Activated CD4-positive, alpha-beta T cell treated with anti-CD3 and anti-CD28 coated beads for 4 hours (primary cell): ENCODE data around the gene PLLP.
"Not testable (repeated sequence)": the region's sequence is repeated elsewhere in the genome, so short reads cannot be mapped to it uniquely, and the experiment has no call there.

Source experiments
- DNase-seq, 2 donors: peaks; one replicate each; pipeline ENCODE4 v3.0.0-alpha.2; 2020

PLLP gene

DNA sequence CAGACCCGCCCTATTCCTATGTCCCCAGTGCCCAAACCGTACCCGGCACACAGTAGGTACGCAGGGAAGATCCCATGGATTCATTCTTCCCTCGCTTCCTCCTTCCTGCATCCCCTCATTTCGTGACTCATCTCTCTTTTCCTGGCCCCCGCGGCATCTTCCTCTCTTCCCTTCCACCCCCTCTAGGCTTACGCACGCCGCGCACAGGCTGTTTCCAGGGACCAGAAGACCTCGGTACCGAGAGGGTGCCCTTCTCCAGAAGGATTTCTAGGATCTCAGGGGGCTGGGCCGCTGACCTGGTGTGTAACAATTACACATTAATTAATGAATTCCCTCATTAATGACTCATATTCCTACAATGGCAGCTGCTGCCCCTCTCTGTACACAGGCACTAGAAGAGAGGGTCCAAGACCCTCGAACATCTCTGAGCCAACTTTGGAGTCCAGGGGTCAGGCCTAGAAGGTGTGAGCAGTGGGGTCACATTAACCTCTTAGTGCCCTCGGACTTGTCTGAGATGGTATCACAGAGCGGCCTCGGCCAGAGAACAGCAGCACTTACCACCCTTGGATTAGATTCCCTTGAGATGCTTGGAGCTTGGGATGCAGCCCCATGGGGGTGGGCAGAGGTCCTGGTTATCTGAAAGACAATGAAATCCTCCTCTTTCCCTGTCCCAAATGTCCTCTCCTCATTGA, 16.8 kb upstream of the PLLP start:
- no peak for DNase-seq

DNA sequence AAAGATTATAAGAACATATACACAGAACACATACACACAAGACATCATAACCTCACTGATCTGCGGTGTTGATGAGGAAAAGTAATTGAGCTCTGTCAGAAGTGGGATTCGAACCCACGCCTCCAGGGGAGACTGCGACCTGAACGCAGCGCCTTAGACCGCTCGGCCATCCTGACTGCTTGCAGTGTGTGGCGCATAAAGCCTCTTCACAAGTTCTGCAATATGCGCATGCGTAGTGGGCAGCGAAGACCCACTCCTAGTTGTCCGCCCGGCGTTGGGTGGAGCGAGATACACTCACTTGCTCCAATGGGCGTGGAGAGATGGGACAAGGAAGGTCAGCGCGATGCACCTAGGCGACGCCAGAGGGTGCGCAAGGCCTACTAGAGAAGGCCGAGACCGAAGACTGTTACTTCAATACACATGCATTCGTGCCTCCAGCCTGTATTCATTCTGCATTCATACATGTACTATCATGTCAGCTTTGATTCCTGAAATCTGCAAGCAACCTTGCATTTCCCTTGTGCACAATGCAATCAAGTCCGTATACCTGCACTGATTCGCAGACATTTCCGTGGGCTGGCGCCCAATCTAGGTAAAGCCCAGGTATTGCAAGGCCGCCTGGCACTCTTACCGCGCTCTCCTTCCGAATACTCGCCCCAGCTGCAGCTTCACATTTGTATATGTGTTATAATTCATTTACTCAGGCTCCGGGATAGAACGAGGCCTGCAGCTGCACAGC, 16.1 kb upstream of the PLLP start:
- DNase-seq: peak; percentile 99

DNA sequence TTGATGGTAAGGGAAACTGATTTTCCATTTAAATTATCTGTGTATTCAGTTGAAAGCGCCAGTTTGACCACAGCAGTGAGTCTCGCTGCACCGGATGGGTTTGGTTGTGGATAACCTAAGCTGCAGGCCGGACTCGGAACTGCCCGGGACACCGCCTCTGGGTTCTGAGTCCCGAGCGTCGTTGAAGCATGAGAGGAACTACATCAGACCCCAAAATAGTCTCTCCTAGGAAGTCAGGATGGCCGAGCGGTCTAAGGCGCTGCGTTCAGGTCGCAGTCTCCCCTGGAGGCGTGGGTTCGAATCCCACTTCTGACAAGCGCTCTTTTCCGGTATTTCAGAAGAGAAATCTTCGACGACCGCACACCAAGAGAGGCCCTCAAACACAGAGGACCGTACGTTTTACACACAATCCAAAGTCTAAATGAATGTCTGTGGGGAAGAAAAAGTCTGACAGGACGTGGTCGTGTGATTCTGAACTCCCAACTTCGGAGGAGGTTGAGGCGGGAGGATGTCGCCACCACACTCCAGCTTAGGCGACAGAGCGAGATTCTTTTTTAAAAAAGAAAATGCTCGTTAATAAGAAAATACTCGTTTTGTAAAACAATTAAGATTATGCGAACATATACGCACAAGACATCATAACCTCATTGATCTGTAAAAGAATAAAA, 15.4 kb upstream of the PLLP start:
- peak; percentile 75 to 77 for DNase-seq

DNA sequence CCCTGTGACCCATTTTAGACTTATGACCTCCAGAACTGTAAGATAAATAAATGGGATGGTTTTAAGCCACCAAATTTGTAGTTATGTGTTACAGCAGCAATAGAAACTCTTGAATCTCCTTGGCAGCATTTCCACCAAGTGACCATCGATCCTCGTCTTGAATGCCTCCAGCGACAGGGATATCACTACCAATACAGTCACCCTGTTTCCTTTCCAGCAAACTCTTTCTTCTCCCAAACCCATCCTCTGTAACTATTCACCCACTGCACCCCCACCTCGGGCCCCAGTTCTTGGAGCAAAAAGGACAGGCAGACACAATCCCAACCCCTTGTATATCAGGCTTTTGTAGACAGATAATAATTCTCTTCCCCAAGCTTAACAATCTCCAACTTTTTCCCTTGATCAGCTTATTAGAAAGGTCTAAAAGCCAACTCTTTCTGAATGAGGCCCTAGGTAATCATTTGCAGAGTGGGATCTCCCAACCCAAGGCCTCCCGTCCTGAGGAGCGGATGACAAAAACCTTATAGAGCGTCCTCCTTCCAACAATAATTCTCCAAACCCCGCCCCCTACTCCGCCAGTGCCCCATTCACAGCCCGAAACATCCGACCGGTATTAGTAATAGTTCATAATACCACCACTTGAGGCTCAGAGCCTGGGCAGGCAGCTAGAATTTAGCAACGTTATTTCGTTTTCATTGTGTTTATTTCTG, 14.7 kb upstream of the PLLP start:
- peak; percentile 41 to 47 for DNase-seq

DNA sequence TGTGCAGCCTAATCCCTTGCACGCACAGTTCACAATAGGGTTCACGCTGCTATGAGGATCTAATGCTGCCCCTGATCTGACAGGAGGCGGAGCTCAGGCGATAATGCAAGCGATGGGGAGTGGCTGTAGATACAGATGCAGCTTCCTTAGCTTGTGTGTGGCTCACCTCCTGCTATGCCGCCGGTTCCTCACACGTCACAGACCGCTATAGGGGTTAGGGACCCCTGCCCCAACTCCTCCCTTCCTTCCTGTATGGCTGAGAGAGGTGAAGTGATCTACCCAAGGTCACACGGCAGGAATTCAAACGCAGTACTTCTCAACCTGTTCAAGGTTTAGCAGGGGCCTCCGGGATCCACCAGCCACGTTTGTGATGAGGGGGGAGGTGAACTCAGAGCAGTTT, 13.4 kb upstream of the PLLP start:
- peak; percentile 29 to 31 for DNase-seq

DNA sequence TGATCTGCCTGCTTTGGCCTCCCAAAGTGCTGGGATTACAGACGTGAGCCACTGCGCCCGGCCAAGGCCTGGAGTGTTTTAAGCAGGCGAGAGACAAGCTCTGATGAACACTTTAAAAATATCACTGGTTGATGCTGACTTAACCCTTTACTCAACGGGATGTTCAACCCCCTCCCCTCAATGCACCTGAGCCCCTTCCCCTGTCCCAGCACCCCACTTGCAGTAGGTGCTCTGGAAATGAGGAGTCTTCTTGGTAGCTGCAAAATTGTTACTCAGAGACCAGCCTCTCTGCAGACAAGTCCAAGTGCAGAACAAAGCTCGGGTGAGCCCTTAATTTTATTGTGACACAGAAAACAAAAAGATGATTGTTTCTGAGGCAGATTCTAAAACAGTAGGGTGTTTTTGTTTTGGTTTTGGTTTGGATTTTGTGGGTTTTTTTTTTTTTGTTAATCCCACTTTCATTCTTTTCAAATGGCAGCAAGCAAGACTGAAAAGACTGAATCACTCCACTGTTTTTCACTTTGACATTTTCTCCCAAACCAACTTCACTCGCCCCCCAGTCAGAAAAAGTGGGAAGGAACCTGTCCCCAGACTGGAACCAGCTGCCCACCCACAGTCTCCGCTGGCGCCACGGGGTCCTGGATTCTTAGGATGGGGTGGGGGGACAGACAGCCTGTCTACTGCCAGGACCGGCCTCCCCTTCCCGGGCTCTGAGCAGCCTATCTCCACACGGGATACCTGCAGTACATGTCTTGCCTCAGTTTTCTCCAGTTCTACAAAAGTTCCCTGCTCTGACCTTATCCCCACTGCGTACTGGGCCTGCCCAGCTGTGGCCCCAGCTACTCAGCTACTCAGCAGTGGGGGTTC, 5.2 kb upstream of the PLLP start:
- DNase-seq: no peak

DNA sequence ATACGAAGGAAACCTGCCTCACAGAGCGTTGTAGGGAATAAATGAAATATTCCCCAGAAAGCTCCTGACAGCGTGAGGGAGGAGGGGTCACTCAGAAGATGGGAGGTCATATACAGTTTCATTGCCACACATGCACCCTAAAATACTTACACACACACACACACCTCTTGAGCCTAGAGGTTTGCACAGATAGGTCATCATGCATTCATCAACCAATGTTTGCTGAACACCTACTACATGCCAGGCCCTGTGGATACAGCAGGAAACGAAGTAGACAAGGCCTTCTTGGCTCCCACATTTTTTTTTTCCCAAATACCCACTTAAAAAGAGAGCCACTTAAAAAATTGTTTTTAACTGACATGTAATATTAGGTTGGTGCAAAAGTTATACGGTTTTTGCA, 907 bp upstream of the PLLP start:
- no peak for DNase-seq

DNA sequence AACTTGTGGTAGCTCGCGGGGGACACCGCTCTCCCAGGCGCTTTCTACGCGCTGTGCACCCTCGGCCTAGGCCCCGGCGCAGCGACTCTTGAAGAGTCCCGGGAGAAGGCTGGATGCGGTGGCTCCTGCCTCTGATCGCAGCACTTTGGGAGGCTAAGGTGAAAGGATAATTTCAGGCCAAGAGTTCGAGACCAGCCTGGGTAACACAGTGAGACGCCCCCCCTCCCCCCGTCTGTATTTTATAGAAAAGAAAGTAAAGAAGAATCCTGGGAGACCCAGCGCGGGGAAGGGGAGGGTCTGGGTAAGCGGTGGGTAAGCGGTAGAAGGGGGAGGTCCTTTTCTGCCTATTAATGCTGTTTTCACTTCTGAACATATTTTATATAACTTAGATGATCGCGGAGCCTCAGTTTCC, 486 bp upstream of the PLLP start:
- DNase-seq: no peak

DNA sequence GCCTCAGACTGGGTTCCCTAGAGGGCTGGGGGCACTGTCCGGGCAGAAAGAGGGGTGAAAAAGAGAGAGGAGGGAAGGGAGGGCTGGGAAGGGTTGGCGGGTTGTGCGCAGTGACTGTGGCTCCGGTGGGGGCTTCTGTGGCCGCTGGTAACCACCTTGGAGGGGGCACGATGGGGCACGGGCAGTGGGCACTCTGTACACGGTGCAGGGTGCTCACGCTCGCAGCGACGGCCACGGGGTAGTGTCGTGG, 588 bp downstream of the PLLP start:
- DNase-seq: no peak

DNA sequence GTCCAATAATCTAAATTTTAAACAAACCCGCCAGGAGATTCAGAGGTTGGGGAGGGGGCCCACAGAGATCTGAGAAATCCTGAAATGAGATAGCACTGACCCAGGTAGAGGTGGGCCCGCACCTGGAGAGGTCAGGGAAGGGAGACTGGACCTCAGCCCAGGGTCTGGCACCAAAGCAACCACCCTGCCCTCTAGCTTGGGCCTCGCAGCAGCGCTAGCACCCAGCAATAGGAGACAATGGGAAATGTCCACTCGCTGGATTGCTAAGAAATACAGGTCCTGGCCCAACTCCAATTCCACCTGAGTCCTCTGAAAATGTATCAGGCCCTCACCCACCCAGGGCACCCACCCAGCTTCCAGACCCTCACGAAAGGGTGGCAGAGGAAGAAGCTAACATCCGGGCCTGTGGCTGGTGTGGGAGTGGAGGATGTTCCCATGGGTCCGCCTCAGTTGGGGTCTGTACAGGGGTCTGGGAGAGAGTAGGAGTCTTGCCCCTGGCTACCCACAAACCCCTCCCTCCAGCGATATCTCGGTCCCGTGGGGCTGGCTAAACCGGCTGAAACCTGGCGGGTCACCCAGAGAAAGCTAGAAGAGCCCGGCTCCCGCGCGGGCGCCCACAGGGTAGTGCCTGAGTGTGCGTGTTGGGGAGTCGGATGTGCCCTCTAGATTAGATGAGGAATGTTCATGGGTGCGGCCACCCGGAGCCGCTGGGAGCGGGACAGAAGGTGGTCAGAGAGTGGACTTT, 1.1 kb downstream of the PLLP start:
- DNase-seq: no peak

DNA sequence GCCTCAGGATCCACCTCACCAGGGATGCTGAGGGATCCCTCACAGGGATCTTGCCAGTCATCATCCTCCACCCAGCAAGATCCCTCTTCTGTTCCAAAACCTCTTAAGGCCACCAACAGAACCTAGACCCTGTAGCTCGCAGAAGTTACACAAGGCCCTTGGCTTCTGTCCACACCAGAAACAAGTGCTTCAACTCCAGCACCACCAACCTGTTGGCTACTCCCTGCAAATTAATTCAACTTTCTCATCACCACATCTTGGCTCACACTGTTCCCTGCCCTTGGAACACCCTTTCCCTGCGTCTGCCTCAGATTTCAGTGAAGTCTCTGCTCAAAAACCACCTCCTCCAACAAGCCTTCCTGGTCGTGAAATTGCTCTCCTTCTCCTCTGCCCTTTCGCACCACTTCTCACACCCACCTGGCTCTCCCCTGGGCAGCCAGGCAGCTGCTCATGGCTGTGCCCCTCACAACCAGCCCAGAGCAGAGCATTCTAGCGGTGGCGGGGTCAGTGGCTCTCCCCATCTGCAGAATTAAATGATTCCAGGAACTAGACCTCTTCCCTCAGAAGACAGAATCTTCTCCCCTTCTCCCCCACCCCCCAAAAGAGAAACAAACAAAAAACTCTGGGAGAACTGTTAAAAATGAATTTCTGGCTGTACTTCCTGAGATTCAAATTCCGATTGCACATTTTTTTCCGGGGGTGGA, 1.8 kb downstream of the PLLP start:
- DNase-seq: no peak

DNA sequence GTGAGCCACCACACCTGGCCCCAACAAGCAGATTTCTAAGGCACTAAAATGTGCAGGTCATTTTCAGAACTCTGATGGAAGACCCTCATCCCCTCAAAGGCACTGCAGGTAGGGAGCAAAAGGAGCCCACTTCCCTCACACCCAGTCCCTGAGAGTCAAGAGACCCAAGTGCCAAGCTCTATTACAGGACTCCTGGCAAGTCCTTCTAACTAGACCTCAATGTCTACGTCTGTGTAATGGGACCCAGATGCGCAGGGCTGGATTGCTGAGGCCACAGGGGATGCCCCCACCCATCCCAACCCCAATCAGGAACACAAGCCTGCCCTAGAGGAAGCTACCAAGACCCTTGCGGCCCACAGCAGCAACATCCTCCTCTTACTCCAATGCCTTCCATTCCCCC, 2.7 kb downstream of the PLLP start:
- DNase-seq: no peak

DNA sequence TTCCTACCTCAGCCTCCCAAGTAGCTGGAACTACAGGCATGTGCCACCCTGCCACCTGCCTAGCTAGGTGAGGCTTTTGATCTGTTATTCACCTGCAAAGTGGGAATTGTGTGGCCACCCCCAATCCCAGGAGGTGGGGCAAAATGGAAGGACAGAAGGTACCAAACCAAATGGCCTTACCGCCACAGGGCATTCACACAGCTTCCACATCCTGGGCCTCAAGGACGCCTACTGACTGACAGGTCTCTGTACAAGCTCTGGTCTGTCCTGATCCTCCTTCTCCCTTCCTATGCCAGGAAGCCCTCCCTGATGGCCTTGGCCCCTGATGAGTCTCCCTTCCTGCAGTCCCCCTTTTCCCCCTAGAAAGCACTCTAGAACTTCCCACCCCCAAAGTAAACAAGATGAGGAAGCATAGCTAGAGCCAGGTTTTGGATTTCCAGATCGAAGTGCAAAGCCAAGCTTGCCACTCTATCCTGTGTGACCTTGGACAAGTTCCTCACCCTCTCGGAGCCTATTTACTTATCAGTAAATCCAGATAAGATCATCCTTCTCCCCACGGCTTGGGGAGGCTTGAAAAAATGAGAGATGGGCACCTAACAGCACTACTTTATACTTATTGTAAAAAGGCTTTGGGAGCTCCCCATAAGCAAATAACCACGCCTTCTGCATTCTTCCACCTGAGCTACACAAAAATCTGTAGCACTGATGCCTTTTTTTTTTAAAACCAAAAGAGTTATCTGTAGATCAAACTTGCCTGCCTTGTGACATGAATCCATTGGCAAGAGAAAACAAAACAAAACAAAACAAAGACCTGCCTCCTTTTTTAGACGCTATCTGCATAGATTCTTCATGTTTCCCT, 4.5 kb downstream of the PLLP start:
- no peak for DNase-seq

DNA sequence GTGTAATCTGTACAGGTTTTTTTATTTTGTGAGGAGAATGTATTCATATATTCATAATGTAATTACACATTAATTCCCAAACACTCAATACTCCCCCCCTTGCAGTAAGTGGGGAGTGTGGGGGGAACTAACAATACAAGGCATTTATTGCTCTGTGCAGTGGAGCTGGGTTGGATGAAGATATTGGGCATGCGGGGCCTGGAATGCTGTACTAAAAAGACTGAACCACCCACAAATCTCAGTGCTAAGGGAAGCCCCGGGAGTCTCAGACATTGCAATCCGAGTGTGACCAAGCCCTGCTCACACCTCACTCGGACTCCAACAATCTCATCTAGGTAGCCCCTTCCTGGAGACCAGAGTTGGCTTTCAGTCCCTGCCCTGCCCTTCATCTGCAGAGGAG, 6.0 kb downstream of the PLLP start:
- no peak for DNase-seq

DNA sequence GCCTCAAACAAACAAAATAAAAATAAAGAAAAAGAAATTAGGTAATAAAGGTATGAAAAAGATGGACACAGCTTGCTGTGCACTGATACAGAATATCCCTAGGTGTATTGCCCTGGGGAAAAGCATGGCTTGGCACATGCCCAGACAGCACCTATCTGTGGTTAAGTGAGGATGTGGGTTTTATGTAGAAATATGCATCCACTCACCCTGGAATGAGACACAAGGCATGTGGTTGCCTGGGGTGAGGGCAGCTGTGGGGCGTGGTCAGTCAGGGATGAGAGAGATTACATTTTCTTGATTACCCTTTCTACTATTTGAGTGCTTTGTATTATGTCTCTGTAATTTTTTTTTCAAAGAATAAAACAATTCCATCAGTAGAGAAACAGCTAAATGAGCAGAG, 6.9 kb downstream of the PLLP start:
- DNase-seq: peak; percentile 38 to 41

DNA sequence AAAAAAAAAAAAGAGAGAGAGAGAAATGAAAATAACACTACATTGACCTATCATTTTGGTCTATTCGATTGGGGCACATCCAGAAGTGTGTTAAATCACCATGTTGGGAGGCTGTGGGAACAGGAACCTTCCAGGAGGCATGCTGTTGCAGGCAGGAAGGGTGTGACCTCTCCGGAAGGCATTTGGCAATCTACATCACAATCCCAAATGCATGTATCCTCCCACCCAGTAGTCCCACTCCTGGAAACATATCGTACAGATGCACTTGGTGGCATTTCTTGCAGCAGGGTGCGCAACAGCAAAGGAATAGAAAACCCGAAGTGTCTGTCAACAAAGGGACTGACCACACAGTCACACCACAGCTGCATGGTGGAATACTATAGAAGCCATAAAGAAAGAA, 7.9 kb downstream of the PLLP start:
- no peak for DNase-seq

DNA sequence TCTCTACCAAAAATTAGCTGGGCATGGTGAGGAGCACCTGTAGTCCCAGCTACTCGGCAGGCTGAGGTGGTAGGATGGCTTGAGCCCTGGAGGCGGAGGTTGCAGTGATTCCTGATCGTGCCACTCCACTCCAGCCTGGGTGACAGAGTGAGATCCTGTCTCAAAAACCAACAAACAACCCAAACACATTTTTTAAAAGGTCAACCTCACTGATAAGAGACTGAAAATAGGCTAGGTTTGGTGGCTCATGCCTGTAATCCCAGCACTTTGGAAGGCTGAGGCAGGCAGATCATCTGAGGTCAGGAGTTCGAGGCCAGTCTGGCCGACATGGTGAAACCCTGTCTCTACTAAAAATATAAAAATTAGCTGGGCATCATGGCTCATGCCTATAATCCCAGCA, 8.5 kb downstream of the PLLP start:
- DNase-seq: not testable (repeated sequence)

DNA sequence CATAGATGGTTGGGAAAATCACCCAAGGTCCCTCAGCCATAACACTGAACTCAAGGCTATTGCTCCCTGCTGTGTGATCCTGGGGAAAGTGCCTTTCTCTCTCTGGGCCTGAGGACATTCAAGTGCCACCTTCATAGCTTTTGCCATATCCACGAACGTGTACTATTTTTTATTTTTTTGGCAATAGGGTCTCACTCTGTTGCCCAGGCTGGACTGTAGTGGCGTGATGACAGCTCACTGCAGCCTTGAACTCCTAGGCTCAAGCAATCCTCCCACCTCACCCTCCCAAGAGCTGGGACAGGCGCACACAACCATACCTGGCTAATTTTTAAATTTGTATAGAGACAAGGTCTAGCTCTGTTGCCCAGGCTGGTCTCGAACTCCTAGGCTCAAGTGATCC, 10.6 kb downstream of the PLLP start:
- no peak for DNase-seq

DNA sequence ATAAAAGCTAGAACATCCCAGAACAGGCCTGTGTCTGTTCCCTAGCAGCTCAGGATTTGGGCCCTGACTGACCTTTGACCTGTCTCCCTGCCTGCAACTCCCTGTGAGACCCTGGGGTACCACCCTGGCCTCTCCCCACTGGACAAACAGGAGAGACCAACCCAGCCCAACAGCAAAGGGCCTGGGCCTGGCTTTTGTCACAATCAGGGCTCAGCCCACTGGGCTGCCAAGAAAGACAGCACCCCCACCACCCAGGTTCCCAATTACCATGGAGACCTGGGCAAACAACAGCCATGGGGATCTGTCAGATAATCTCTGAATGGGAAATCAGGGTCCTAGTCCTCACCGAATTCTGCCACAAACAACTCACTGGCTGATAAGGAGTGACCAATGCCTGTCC, 11.1 kb downstream of the PLLP start:
- no peak for DNase-seq

DNA sequence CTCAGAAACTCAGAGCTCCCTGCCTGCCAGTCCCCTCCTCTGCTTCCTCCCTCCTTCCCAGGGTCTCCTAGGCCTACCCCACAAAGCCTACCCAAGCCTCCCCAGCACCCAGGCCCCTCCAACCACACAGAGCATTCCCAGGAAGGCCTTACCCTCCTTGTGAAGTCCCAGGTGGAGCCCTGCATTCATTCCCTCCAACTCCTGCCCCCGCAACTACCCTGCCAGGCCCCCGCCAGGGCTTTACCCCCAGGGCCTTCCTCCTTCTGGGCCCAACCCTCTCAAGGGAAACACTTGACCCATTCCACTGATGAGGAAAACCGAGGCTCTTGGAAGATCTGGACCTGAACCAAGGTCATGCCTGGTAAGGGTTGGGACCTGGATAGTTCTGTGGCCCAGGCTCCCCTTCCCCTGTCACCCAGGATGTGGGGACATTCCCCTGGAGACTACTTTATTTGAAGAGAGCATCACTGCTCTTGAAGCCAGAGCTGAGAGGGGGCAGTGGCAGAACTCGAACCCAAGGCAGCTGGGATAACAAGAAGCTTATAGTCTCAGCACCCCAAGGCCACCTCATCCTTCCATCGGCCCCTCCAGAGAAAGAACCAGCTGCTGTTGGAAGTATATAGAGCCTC, 12.5 kb downstream of the PLLP start:
- DNase-seq: no peak
